Measurements from ENCODE around the gene SMIM10L2A. TPM values are rescaled to one million over a fixed set of nuclear protein-coding genes. Genes with fewer than 3 reads are reported as not detected.
"Not testable (repeated sequence)": the region's sequence is repeated elsewhere in the genome, so short reads cannot be mapped to it uniquely, and the experiment has no call there.

SMIM10L2A gene
- total and polyA plus RNA-seq, 8 donors: 1.00 to 2.5 (median 1.7) TPM; not detected in 3

- Histone ChIP-seq H3K36me3 (no peaks in the 10 kb centered on the region), H3K27me3 (no peaks in the 10 kb centered on the region), H3K4me3 (no peak overlapping the region), H3K4me1 (no peaks in the 10 kb centered on the region), H3K9me3 (no peaks in the 10 kb centered on the region), H3K27ac (no peak overlapping the region)
- no peak for DNase-seq
- intact Hi-C loops (cut with DNase I; ENCODE audit: low total_unique reads): no loop called here
- TF ChIP-seq POLR2AphosphoS5 (IDR thresholded peaks at IDR 0.05): no peak
- 60 to 88% (median 84%) methylated on average over 2 of the region's 2 CpGs for WGBS, 5 donors
These were observed 24.1 kb upstream of the SMIM10L2A start for GRCh38 chrX:135397652-135398051.

DNA sequence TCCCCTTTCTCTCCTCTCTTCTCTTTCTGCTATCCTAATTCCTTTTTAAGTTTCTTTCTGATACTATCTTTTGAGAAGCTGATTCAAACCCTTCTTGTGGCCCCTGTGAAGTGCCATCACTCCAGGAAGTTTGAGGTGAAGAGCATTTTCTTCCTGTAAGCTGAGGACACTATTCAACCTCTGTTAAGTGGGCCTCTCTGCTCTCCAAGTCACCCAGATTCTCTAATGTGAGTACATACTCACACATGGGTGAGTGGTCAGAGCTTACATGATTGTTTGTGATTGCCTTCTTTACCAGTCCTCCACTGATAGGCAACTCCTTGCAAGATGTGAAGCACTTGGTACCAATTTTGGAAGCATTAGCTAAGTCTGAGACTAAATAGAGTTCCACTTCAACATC is 18.4 kb upstream of the SMIM10L2A start:
- Histone ChIP-seq H3K4me1 (no peaks in the 10 kb centered on the region), H3K4me3 (no peak overlapping the region), H3K27ac (no peak overlapping the region), H3K9me3 (no peaks in the 10 kb centered on the region), H3K36me3 (no peaks in the 10 kb centered on the region), H3K27me3 (no peaks in the 10 kb centered on the region)
- TF ChIP-seq POLR2AphosphoS5 (IDR thresholded peaks at IDR 0.05) (no peak), POLR2A (IDR thresholded peaks at IDR 0.05) (no peak), EP300 (IDR thresholded peaks at IDR 0.05) (no peak)
- TF ChIP-seq, protein P1, sequence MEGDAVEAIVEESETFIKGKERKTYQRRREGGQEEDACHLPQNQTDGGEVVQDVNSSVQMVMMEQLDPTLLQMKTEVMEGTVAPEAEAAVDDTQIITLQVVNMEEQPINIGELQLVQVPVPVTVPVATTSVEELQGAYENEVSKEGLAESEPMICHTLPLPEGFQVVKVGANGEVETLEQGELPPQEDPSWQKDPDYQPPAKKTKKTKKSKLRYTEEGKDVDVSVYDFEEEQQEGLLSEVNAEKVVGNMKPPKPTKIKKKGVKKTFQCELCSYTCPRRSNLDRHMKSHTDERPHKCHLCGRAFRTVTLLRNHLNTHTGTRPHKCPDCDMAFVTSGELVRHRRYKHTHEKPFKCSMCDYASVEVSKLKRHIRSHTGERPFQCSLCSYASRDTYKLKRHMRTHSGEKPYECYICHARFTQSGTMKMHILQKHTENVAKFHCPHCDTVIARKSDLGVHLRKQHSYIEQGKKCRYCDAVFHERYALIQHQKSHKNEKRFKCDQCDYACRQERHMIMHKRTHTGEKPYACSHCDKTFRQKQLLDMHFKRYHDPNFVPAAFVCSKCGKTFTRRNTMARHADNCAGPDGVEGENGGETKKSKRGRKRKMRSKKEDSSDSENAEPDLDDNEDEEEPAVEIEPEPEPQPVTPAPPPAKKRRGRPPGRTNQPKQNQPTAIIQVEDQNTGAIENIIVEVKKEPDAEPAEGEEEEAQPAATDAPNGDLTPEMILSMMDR (IDR thresholded peaks at IDR 0.05): no peak
- intact Hi-C loops (cut with DNase I; ENCODE audit: low total_unique reads): no loop called here
- no peak for DNase-seq

- H3K4me1 ChIP-seq; H3K36me3 ChIP-seq; H3K9me3 ChIP-seq; DNase-seq; H3K4me3 ChIP-seq; H3K27ac ChIP-seq; intact Hi-C loops (cut with DNase I; ENCODE audit: low total_unique reads); H3K27me3 ChIP-seq: not testable (repeated sequence)
- WGBS, 5 donors: 16 to 38% (median 28%) methylated on average over 5 to 11 of the region's 12 CpGs
These were observed 15.3 kb upstream of the SMIM10L2A start for GRCh38 chrX:135406428-135406827.

DNA sequence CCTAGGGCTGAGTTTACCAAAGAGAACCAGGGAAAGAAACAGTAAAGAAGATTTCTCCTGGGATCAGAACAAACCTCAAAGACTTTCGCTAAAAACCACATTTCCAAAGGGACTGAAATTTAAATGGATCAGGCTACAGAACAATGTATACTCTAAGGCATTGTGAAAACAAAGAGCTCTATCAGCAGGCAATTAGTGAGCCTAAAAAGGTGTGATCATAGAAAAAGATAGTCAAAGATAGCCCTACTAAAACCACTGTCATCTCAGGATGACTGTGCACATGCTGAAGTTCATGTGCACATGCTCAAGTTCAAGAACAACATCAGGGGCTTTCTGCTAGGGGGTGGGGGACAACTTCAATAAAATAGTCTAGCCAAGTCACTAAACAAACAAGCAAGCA is 12.9 kb upstream of the SMIM10L2A start:
- H3K27me3 ChIP-seq: no peaks in the 10 kb centered on the region
- DNase-seq: no peak
- H3K36me3 ChIP-seq: no peaks in the 10 kb centered on the region
- H3K4me1 ChIP-seq: no peaks in the 10 kb centered on the region
- no peak for TF ChIP-seq POLR2A (IDR thresholded peaks at IDR 0.05)
- TF ChIP-seq EP300 (IDR thresholded peaks at IDR 0.05): no peak
- TF ChIP-seq, protein P1 (IDR thresholded peaks at IDR 0.05): no peak
- no peak for TF ChIP-seq POLR2AphosphoS5 (IDR thresholded peaks at IDR 0.05)
- intact Hi-C loops (cut with DNase I; ENCODE audit: low total_unique reads): no loop called here
- H3K4me3 ChIP-seq: no peak overlapping the region
- peaks cover 0 to 5% (median 0%) of the 10 kb centered on the region in 4 donors for H3K9me3 ChIP-seq
- H3K27ac ChIP-seq: no peak overlapping the region
- WGBS, 5 donors: 50 to 93% (median 74%) methylated on average over 1 of the region's 1 CpG; no CpG with 5 or more reads in 1 of the 5 donors

GRCh38 chrX:135410861-135411627 is 10.7 kb upstream of the SMIM10L2A start:
- Histone ChIP-seq H3K4me3 (no peak overlapping the region), H3K36me3 (no peaks in the 10 kb centered on the region), H3K27me3 (no peaks in the 10 kb centered on the region), H3K27ac (no peak overlapping the region), H3K4me1 (no peaks in the 10 kb centered on the region), H3K9me3 (peaks cover 0 to 5% (median 0%) of the 10 kb centered on the region in 4 donors)
- intact Hi-C loops (cut with DNase I; ENCODE audit: low total_unique reads): no loop called here
- DNase-seq: no peak
- WGBS, 5 donors: 49 to 70% (median 59%) methylated on average over 2 of the region's 2 CpGs
- no peak for TF ChIP-seq POLR2AphosphoS5 (IDR thresholded peaks at IDR 0.05)
- TF ChIP-seq POLR2A (IDR thresholded peaks at IDR 0.05): no peak
- TF ChIP-seq, protein P1 (IDR thresholded peaks at IDR 0.05): no peak
- no peak for TF ChIP-seq EP300 (IDR thresholded peaks at IDR 0.05)
